BE2C (cell line): ENCODE results near the gene OR2AE1.

Source experiments
- DNase-seq: peaks from one replicate; pipeline ENCODE4 v3.0.0-alpha.2; 2020
- H3K27me3 ChIP-seq: fragments of 250-450 bp; sonication (Bioruptor Pico); 2 replicates; pipeline ENCODE4 v1.5.1; 2020; ENCODE audit warnings: mild to moderate bottlenecking
- H3K36me3 ChIP-seq: fragments of 250-450 bp; sonication (Bioruptor Pico); 2 replicates; pipeline ENCODE4 v1.5.1; 2020; ENCODE audit warnings: mild to moderate bottlenecking
- H3K4me1 ChIP-seq: fragments of 250-450 bp; sonication (Bioruptor Pico); 2 replicates; pipeline ENCODE4 v1.5.1; 2020
- H3K4me3 ChIP-seq: 2 replicates; pipeline ENCODE4 v1.5.1; 2011; ENCODE audit warnings: low read depth, low read length
- H3K9me3 ChIP-seq: fragments of 250-450 bp; sonication (Bioruptor Pico); 2 replicates; pipeline ENCODE4 v1.5.1; 2020
- TF ChIP-seq, protein P1 (sequence below): IDR thresholded peaks from 2 replicates; pipeline ENCODE4 v1.5.1; 2012; ENCODE audit warnings: mild to moderate bottlenecking, low read depth, low read length

Gene OR2AE1

DNA sequence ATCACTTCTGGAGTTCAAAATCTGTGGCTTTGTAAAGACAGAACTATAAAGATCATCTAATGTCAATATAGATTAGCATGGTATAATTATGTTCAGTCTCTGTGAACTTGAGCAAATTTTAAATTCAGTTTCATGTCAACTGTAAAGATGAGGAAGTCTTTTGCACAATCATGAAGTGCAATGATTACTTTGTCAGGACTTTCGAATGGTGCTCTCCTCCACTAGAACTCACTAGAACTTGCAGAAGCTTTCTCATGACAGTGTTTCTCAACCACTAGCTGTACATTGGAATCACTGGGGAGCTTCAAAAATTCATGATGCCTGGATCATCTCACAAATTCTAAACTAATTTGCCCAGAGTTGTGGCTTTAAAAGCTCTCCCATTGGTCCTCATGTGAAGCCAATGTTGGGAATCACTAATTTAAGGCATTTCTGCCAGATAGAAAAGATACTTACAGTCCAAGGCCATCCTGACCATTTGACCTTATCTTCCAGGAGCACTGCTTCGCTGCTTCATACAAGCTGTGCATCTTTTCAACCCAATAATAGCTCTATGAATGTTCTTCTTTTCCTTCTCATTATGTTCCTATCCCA lies 12.9 kb downstream of the OR2AE1 start:
- Histone ChIP-seq H3K4me1 (no peaks in the 10 kb centered on the region), H3K27me3 (no peaks in the 10 kb centered on the region; the same call in 1 of the 2 replicates), H3K4me3 (no peak overlapping the region), H3K9me3 (no peaks in the 10 kb centered on the region), H3K36me3 (no peaks in the 10 kb centered on the region)
- DNase-seq: no peak
- TF ChIP-seq, protein P1, sequence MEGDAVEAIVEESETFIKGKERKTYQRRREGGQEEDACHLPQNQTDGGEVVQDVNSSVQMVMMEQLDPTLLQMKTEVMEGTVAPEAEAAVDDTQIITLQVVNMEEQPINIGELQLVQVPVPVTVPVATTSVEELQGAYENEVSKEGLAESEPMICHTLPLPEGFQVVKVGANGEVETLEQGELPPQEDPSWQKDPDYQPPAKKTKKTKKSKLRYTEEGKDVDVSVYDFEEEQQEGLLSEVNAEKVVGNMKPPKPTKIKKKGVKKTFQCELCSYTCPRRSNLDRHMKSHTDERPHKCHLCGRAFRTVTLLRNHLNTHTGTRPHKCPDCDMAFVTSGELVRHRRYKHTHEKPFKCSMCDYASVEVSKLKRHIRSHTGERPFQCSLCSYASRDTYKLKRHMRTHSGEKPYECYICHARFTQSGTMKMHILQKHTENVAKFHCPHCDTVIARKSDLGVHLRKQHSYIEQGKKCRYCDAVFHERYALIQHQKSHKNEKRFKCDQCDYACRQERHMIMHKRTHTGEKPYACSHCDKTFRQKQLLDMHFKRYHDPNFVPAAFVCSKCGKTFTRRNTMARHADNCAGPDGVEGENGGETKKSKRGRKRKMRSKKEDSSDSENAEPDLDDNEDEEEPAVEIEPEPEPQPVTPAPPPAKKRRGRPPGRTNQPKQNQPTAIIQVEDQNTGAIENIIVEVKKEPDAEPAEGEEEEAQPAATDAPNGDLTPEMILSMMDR: no peak

DNA sequence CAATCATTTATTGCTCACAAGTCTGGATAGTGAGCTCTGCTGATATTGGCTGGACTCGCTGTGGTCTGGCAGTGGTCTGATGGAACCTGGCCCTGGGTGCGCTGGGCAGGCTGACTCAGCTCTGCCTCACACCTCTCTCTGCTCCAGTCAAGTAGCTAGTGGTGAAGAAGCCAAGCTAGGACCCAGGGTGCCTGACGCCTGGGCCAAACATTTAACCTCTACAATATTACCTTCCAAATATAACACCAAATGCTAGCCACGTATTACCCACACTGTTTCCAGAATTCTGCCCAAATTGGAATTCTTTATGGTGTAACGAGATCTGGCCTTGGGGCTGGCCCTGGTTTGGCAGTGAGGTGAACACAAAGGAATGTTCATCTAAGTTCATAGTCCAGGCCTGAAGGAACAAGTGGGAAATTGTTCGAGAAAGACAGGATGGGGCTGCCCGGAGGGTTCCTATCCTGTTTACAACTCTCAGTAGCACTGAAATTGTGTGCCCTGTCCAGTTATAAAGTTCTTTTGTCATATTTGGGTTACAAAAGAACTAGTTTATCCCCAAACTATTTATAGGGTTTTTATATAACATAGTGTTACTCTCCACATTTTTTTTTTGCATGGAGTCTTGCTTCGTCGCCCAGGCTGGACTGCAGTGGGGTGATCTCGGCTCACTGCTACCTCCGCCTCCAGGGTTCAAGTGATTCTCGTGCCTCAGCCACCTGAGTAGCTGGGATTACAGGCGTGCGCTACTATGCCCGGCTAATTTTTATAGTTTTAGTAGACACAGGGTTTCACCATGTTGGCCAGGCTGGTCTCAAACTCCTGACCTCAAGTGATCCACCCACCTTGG lies 16.3 kb downstream of the OR2AE1 start:
- Histone ChIP-seq H3K9me3 (no peaks in the 10 kb centered on the region), H3K27me3 (no peaks in the 10 kb centered on the region; the same call in none of the 2 replicates), H3K4me3 (no peak overlapping the region), H3K4me1 (no peaks in the 10 kb centered on the region), H3K36me3 (no peaks in the 10 kb centered on the region)
- no peak for DNase-seq
- TF ChIP-seq, protein P1: no peak

DNA sequence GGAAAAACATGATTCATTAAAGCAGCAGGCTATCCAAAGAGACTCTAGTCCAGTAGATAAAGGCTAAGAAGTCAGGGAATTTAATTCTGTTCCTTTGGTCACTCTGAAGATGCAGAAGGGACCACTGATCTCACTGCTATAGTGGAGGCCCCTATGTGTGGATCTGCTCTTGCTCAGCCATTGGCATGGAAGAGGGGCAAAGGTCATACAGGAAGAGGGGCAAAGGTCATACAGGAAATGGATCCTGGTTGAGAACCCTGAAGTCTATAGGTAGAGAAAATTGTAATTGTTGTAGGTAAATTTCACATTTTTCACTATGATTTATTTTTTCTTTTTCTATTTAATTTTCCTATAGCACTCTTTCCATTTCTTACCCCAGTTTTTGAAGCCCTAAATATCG lies 21.6 kb downstream of the OR2AE1 start:
- Histone ChIP-seq H3K27me3 (peaks cover 15% of the 10 kb centered on the region), H3K4me3 (no peak overlapping the region), H3K36me3 (no peaks in the 10 kb centered on the region), H3K4me1 (no peaks in the 10 kb centered on the region), H3K9me3 (no peaks in the 10 kb centered on the region)
- DNase-seq: no peak
- TF ChIP-seq, protein P1: no peak

DNA sequence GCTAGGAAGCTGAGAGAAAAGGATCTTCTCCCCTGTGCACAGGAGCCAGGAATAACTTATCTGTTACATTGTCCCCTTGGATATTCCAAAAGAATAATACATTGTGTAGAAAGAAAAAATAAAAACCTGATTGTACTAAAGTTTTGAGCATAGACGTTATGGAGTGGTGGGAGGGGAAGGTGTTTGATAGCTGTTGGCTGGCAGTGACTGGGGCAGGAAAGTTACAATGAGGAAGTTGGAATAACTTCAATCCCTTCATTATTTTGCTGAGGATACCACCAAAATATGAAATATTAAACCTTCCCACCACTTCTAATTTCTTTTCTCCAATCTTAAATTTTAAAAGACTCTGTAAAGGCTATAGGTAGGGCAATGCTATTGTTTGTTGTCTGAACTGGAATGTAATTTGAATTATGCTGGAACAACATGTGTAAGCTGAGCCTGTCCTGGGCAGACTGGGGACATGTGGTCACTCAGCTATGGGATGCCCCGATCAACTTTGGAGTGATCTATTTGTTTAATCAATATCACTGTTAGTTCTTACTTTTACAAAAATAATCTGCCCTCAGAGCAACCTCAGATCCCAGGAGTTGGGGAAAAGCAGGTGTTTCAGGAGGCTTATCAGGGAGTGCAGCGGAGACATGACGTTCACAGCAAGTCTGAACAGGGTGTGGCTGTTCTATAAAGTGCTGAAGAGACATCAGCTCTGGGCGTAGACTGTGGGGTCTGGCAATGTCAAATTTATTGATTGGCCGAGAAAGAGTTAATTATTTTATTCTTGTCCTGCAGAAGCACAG lies 28.2 kb downstream of the OR2AE1 start:
- TF ChIP-seq, protein P1: no peak
- no peak overlapping the region for H3K4me3 ChIP-seq
- DNase-seq: no peak
- no peaks in the 10 kb centered on the region for H3K36me3 ChIP-seq
- H3K9me3 ChIP-seq: no peaks in the 10 kb centered on the region
- no peaks in the 10 kb centered on the region for H3K4me1 ChIP-seq
- peaks cover 61% of the 10 kb centered on the region for H3K27me3 ChIP-seq

DNA sequence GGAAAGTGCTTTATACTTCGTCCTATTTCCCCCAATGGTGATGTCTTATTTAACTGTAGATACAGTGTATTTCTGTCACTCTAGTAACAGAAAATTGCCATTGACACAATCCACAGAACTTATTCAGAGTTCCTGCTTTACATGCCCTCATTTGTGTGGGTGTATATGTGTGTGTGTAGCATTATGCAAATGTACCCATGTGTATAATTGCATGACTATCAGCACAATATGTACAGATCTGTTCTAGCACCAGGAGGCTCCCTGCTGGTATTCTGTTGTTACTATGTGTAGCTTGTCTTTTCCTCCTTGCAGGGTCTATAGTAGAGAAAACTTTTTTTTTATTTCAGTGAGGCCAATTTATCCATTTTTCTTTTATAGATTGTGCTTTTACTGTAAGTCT lies 32.5 kb downstream of the OR2AE1 start:
- H3K9me3 ChIP-seq: no peaks in the 10 kb centered on the region
- no peak overlapping the region for H3K4me3 ChIP-seq
- TF ChIP-seq, protein P1: no peak
- DNase-seq: no peak
- H3K27me3 ChIP-seq: peaks cover 87% of the 10 kb centered on the region
- H3K36me3 ChIP-seq: no peaks in the 10 kb centered on the region
- H3K4me1 ChIP-seq: no peaks in the 10 kb centered on the region
